ENCODE measurements around the gene ABCC4.

ABCC4 gene

GRCh38 chr13:95035311-95036109 is 265.7 kb downstream of the ABCC4 start:
- ChIA-PET POLR2A (no interaction called here), CTCF (no interaction called here)
- DNase-seq (ENCODE audit: extremely low spot score) = no peak
- TF ChIP-seq FOXA1 (IDR thresholded peaks at IDR 0.05) (no peak), ARNT (IDR thresholded peaks at IDR 0.05) (no peak), PKNOX1 (IDR thresholded peaks at IDR 0.05) (no peak), L3MBTL2 (conservative IDR thresholded peaks at IDR 0.05) (no peak), NFRKB (IDR thresholded peaks at IDR 0.05) (no peak), TARDBP (IDR thresholded peaks at IDR 0.05) (no peak), FOXK2 (IDR thresholded peaks at IDR 0.05) (no peak), BHLHE40 (IDR thresholded peaks at IDR 0.05; ENCODE audit: borderline replicate concordance) (no peak), LEF1 (IDR thresholded peaks at IDR 0.05; ENCODE audit: borderline replicate concordance) (no peak), HDGF (IDR thresholded peaks at IDR 0.05; ENCODE audit: borderline replicate concordance) (no peak), SP1 (IDR thresholded peaks at IDR 0.05) (no peak)

- ChIA-PET POLR2A (no interaction called here), CTCF (no interaction called here)
- TF ChIP-seq SP1 (IDR thresholded peaks at IDR 0.05) (no peak), L3MBTL2 (conservative IDR thresholded peaks at IDR 0.05) (no peak)
- no peak for DNase-seq (ENCODE audit: extremely low spot score)
These were observed 267.4 kb downstream of the ABCC4 start for GRCh38 chr13:95033890-95034289.

GRCh38 chr13:95032121-95032520 is 269.1 kb downstream of the ABCC4 start:
- TF ChIP-seq TARDBP (IDR thresholded peaks at IDR 0.05) (no peak), L3MBTL2 (conservative IDR thresholded peaks at IDR 0.05) (no peak), LEF1 (IDR thresholded peaks at IDR 0.05; ENCODE audit: borderline replicate concordance) (no peak), HDGF (IDR thresholded peaks at IDR 0.05; ENCODE audit: borderline replicate concordance) (no peak), FOXA1 (IDR thresholded peaks at IDR 0.05) (no peak), FOXM1 (IDR thresholded peaks at IDR 0.05; ENCODE audit: borderline replicate concordance) (no peak), FOXK2 (IDR thresholded peaks at IDR 0.05) (no peak), CTBP1 (IDR thresholded peaks at IDR 0.05; ENCODE audit: borderline replicate concordance) (no peak), PKNOX1 (IDR thresholded peaks at IDR 0.05) (no peak), ELF4 (IDR thresholded peaks at IDR 0.05) (no peak), SUZ12 (IDR thresholded peaks at IDR 0.05) (no peak), SP1 (IDR thresholded peaks at IDR 0.05) (no peak), BHLHE40 (IDR thresholded peaks at IDR 0.05; ENCODE audit: borderline replicate concordance) (no peak), ARNT (IDR thresholded peaks at IDR 0.05) (no peak), NFRKB (IDR thresholded peaks at IDR 0.05) (no peak), ZNF384 (IDR thresholded peaks at IDR 0.05) (no peak)
- ChIA-PET POLR2A (no interaction called here), CTCF (no interaction called here)
- DNase-seq (ENCODE audit: extremely low spot score) = no peak

- ChIA-PET POLR2A (no interaction called here), CTCF (no interaction called here)
- DNase-seq (ENCODE audit: extremely low spot score) = no peak
- TF ChIP-seq ARNT (IDR thresholded peaks at IDR 0.05) (no peak), SUZ12 (IDR thresholded peaks at IDR 0.05) (no peak), HDGF (IDR thresholded peaks at IDR 0.05; ENCODE audit: borderline replicate concordance) (no peak), FOXA1 (IDR thresholded peaks at IDR 0.05) (no peak), FOXK2 (IDR thresholded peaks at IDR 0.05) (no peak), ZNF384 (IDR thresholded peaks at IDR 0.05) (no peak), LEF1 (IDR thresholded peaks at IDR 0.05; ENCODE audit: borderline replicate concordance) (no peak), FOXM1 (IDR thresholded peaks at IDR 0.05; ENCODE audit: borderline replicate concordance) (no peak), SP1 (IDR thresholded peaks at IDR 0.05) (no peak), CTBP1 (IDR thresholded peaks at IDR 0.05; ENCODE audit: borderline replicate concordance) (no peak), NFRKB (IDR thresholded peaks at IDR 0.05) (no peak)
These were observed 270.4 kb downstream of the ABCC4 start for GRCh38 chr13:95030821-95031343.

- TF ChIP-seq FOXA1 (IDR thresholded peaks at IDR 0.05) (no peak), ZNF384 (IDR thresholded peaks at IDR 0.05) (no peak), ARNT (IDR thresholded peaks at IDR 0.05) (no peak), BHLHE40 (IDR thresholded peaks at IDR 0.05; ENCODE audit: borderline replicate concordance) (no peak), PKNOX1 (IDR thresholded peaks at IDR 0.05) (no peak), FOXK2 (IDR thresholded peaks at IDR 0.05) (no peak), NFRKB (IDR thresholded peaks at IDR 0.05) (no peak), SP1 (IDR thresholded peaks at IDR 0.05) (no peak), LEF1 (IDR thresholded peaks at IDR 0.05; ENCODE audit: borderline replicate concordance) (no peak), HDGF (IDR thresholded peaks at IDR 0.05; ENCODE audit: borderline replicate concordance) (no peak), TARDBP (IDR thresholded peaks at IDR 0.05) (no peak), FOXM1 (IDR thresholded peaks at IDR 0.05; ENCODE audit: borderline replicate concordance) (no peak), ELF4 (IDR thresholded peaks at IDR 0.05) (no peak), CTBP1 (IDR thresholded peaks at IDR 0.05; ENCODE audit: borderline replicate concordance) (no peak), SUZ12 (IDR thresholded peaks at IDR 0.05) (no peak), L3MBTL2 (conservative IDR thresholded peaks at IDR 0.05) (no peak)
- DNase-seq (ENCODE audit: extremely low spot score) = no peak
- ChIA-PET POLR2A (no interaction called here), CTCF (no interaction called here)
These were observed 273.6 kb downstream of the ABCC4 start for GRCh38 chr13:95027638-95028037.

- TF ChIP-seq FOXA1 (IDR thresholded peaks at IDR 0.05) = no peak
- no peak for TF ChIP-seq ELF4 (IDR thresholded peaks at IDR 0.05)
- TF ChIP-seq L3MBTL2 (conservative IDR thresholded peaks at IDR 0.05) = no peak
- no peak for TF ChIP-seq SUZ12 (IDR thresholded peaks at IDR 0.05)
- no peak for TF ChIP-seq BHLHE40 (IDR thresholded peaks at IDR 0.05; ENCODE audit: borderline replicate concordance)
- no peak for TF ChIP-seq NFRKB (IDR thresholded peaks at IDR 0.05)
- no peak for TF ChIP-seq HDGF (IDR thresholded peaks at IDR 0.05; ENCODE audit: borderline replicate concordance)
- no peak for TF ChIP-seq FOXM1 (IDR thresholded peaks at IDR 0.05; ENCODE audit: borderline replicate concordance)
- no peak for TF ChIP-seq SP1 (IDR thresholded peaks at IDR 0.05)
- TF ChIP-seq FOXK2 (IDR thresholded peaks at IDR 0.05) = no peak
- no peak for TF ChIP-seq LEF1 (IDR thresholded peaks at IDR 0.05; ENCODE audit: borderline replicate concordance)
- TF ChIP-seq ARNT (IDR thresholded peaks at IDR 0.05) = no peak
- ChIA-PET CTCF (no interaction called here), POLR2A (no interaction called here)
- no peak for DNase-seq (ENCODE audit: extremely low spot score)
These were observed 276.1 kb downstream of the ABCC4 start for GRCh38 chr13:95025116-95025515.

All from HEK293T (cell line).